GM23338 (cell line): Measurements from ENCODE around the gene THOP1. TPM values are rescaled to one million over a fixed set of nuclear protein-coding genes. Genes with fewer than 3 reads are reported as not detected.
A peak's percentile ranks its signal among the peaks of the same experiment; 100 is the strongest.

Experiments used
- ATAC-seq: fragments of 200-7000 bp; cut with Tn5 transposase; 3 replicates; pipeline ENCODE4 v1.9.1; 2020
- DNase-seq: peaks from one replicate; pipeline ENCODE4 v3.0.0-alpha.2; 2015; ENCODE audit warnings: low spot score
- H2AFZ ChIP-seq: fragments of 200-600 bp; sonication (generic); 2 replicates; pipeline ENCODE4 v1.8.0; 2016; ENCODE audit warnings: antibody characterized with exemption, mild to moderate bottlenecking, moderate library complexity
- H3F3A ChIP-seq: fragments of 200-600 bp; sonication (generic); replicated peaks from 2 replicates; pipeline ENCODE4 v1.8.0; 2017; ENCODE audit warnings: antibody characterized with exemption, mixed run types, low read depth
- H3K27ac ChIP-seq: fragments of 200-600 bp; sonication (generic); 2 replicates; pipeline ENCODE4 v1.6.1; 2016; ENCODE audit warnings: low read depth
- H3K27me3 ChIP-seq: fragments of 200-600 bp; sonication (generic); 2 replicates; pipeline ENCODE4 v1.8.0; 2016; ENCODE audit warnings: mild to moderate bottlenecking, mixed run types, moderate library complexity; ENCODE audit not compliant: insufficient read depth
- H3K36me3 ChIP-seq: fragments of 200-600 bp; sonication (generic); 2 replicates; pipeline ENCODE4 v1.8.0; 2016; ENCODE audit warnings: mild to moderate bottlenecking; ENCODE audit not compliant: insufficient read depth
- H3K4me1 ChIP-seq: fragments of 200-600 bp; sonication (generic); 2 replicates; pipeline ENCODE4 v1.8.0; 2016; ENCODE audit warnings: mild to moderate bottlenecking, moderate library complexity; ENCODE audit not compliant: insufficient read depth
- H3K4me2 ChIP-seq: fragments of 200-600 bp; sonication (generic); 2 replicates; pipeline ENCODE4 v1.7.1; 2017; ENCODE audit warnings: mixed run types
- H3K4me3 ChIP-seq: fragments of 200-600 bp; sonication (generic); 2 replicates; pipeline ENCODE4 v1.6.1; 2016; ENCODE audit warnings: mixed run types
- H3K79me2 ChIP-seq: fragments of 200-600 bp; sonication (generic); replicated peaks from 2 replicates; pipeline ENCODE4 v1.8.0; 2017; ENCODE audit warnings: mild to moderate bottlenecking; ENCODE audit not compliant: insufficient read depth
- H3K9me2 ChIP-seq: fragments of 200-600 bp; sonication (generic); 2 replicates; pipeline ENCODE4 v1.8.0; 2017; ENCODE audit not compliant: insufficient read depth
- H4K20me1 ChIP-seq: fragments of 200-600 bp; sonication (generic); replicated peaks from 2 replicates; pipeline ENCODE4 v1.8.0; 2017; ENCODE audit warnings: mild to moderate bottlenecking; ENCODE audit not compliant: insufficient read depth
- H3K27ac Mint-ChIP-seq: 2 replicates; pipeline ENCODE4 v1.8.0; 2020; ENCODE audit warnings: inconsistent platforms, mild to moderate bottlenecking, moderate library complexity, mixed read lengths
- H3K27me3 Mint-ChIP-seq: 3 replicates; pipeline ENCODE4 v1.8.0; 2022; ENCODE audit warnings: low read depth, mild to moderate bottlenecking, moderate library complexity, mixed read lengths, inconsistent platforms; ENCODE audit not compliant: insufficient read depth, poor library complexity
- H3K36me3 Mint-ChIP-seq: 3 replicates; pipeline ENCODE4 v1.8.0; 2021; ENCODE audit warnings: low read depth, mild to moderate bottlenecking, inconsistent platforms, moderate library complexity, mixed read lengths
- H3K4me1 Mint-ChIP-seq: 3 replicates; pipeline ENCODE4 v1.8.0; 2020; ENCODE audit warnings: mild to moderate bottlenecking, inconsistent platforms, mixed read lengths
- H3K4me3 Mint-ChIP-seq: 3 replicates; pipeline ENCODE4 v1.8.0; 2021; ENCODE audit warnings: moderate library complexity, mild to moderate bottlenecking, inconsistent platforms, mixed read lengths
- H3K9me3 Mint-ChIP-seq: 3 replicates; pipeline ENCODE4 v1.8.0; 2020; ENCODE audit warnings: moderate library complexity, mild to moderate bottlenecking, inconsistent platforms, mixed read lengths
- CREB1 ChIP-seq: fragments of 250-450 bp; sonication (Bioruptor Pico); IDR thresholded peaks from 2 replicates; pipeline ENCODE4 v1.5.0; 2020; ENCODE audit warnings: low read depth, mild to moderate bottlenecking, moderate library complexity
- CTCF ChIP-seq, 2 experiments: fragments of 200-600 bp in 1 of 2; sonication (generic) in 1 of 2; conservative IDR thresholded peaks; 2 replicates each; pipeline versions ENCODE4 v1.5.1 to v1.6.1; 2016 to 2017; ENCODE audit warnings: antibody characterized with exemption in 2 of 2, low read depth in 2 of 2, mild to moderate bottlenecking in 2 of 2, moderate library complexity in 1 of 2
- ETS1 ChIP-seq: IDR thresholded peaks from 2 replicates; pipeline ENCODE4 v1.6.1; 2016; ENCODE audit warnings: antibody characterized with exemption
- EZH2 ChIP-seq: fragments of 200-600 bp; sonication (generic); IDR thresholded peaks from one replicate; pipeline ENCODE4 v1.8.0; 2017; ENCODE audit warnings: antibody characterized with exemption, mild to moderate bottlenecking, low read depth; ENCODE audit not compliant: unreplicated experiment
- EZH2phosphoT487 ChIP-seq: fragments of 200-600 bp; sonication (generic); IDR thresholded peaks from one replicate; pipeline ENCODE4 v1.8.1; 2018; ENCODE audit warnings: antibody characterized with exemption; ENCODE audit not compliant: unreplicated experiment
- JUNB ChIP-seq: IDR thresholded peaks from one replicate; pipeline ENCODE4 v1.6.1; 2016; ENCODE audit warnings: antibody characterized with exemption; ENCODE audit not compliant: unreplicated experiment
- NANOG ChIP-seq: IDR thresholded peaks from 2 replicates; pipeline ENCODE4 v1.6.1; 2016; ENCODE audit warnings: antibody characterized with exemption, borderline replicate concordance
- POLR2AphosphoS5 ChIP-seq: IDR thresholded peaks from 2 replicates; pipeline ENCODE4 v1.6.1; 2016; ENCODE audit warnings: antibody characterized with exemption, low read depth
- REST ChIP-seq: IDR thresholded peaks from one replicate; pipeline ENCODE4 v1.6.1; 2018; ENCODE audit warnings: antibody characterized with exemption; ENCODE audit not compliant: unreplicated experiment
- STAT1 ChIP-seq: IDR thresholded peaks from one replicate; pipeline ENCODE4 v1.6.1; 2016; ENCODE audit warnings: antibody characterized with exemption; ENCODE audit not compliant: unreplicated experiment
- ZNF114 ChIP-seq: fragments of 250-450 bp; sonication (Bioruptor Pico); IDR thresholded peaks from 2 replicates; pipeline ENCODE4 v1.5.0; 2020; ENCODE audit warnings: mild to moderate bottlenecking, moderate library complexity
- ZNF331 ChIP-seq: fragments of 250-450 bp; sonication (Bioruptor Pico); IDR thresholded peaks from 2 replicates; pipeline ENCODE4 v1.5.0; 2020; ENCODE audit warnings: low read depth, mild to moderate bottlenecking, moderate library complexity
- ZNF462 ChIP-seq: fragments of 250-450 bp; sonication (Bioruptor Pico); IDR thresholded peaks from 2 replicates; pipeline ENCODE4 v1.5.0; 2020; ENCODE audit warnings: mild to moderate bottlenecking, moderate library complexity
- polyA plus RNA-seq: library from polyadenylated mRNA; unstranded; fragments of >200 nt; fragmentation: Nextera tagmentation; extraction: Ambion mirVana; gene quantifications from 2 replicates; pipeline ENCODE4 v1.2.1, GENCODE V29; 2016
- total RNA-seq: library from RNA; depleted of rRNA; stranded (reverse); fragments of >200 nt; shearing (Covaris generic); gene quantifications from 2 replicates; pipeline ENCODE4 v1.2.3, GENCODE V29; 2014

The THOP1 gene
- total and polyA plus RNA-seq, 2 experiments from 2014 or later = 110 to 229 TPM

GRCh38 chr19:2782329-2782935 lies 2.9 kb upstream of the THOP1 start:
- peak overlapping the region; percentile 92 for H3K27ac Mint-ChIP-seq
- no peak for DNase-seq
- H3K27ac ChIP-seq = 0 out of 2 replicates have a peak overlapping the region, but pooled peaks have one; percentile 39

More at GRCh38 chr19:2782329-2782935, 2.9 kb upstream of the THOP1 start:
- Mint-ChIP-seq H3K36me3 (peaks cover 25% of the 10 kb centered on the region), H3K9me3 (peaks cover 4% of the 10 kb centered on the region; the same call in 1 of the 3 replicates), H3K27me3 (peaks cover 13% of the 10 kb centered on the region), H3K4me1 (peaks cover 26% of the 10 kb centered on the region), H3K4me3 (peak overlapping the region; percentile 93)
- Histone ChIP-seq H3K4me1 (peaks cover 14% of the 10 kb centered on the region), H3K4me2 (peak overlapping the region; percentile 99), H3K4me3 (peak overlapping the region; percentile 98), H3K9me2 (no peaks in the 10 kb centered on the region), H4K20me1 (peaks cover 52% of the 10 kb centered on the region), H2AFZ (no peak overlapping the region), H3K27me3 (no peaks in the 10 kb centered on the region), H3K79me2 (peaks cover 75% of the 10 kb centered on the region), H3K36me3 (no peaks in the 10 kb centered on the region), H3F3A (0 out of 2 replicates have a peak, but pooled peaks cover 5% of the 10 kb centered on the region)
- TF ChIP-seq STAT1 (no peak), CTCF (conservative IDR thresholded peaks at IDR 0.05; ENCODE audit: low read depth in 2 of 2) (no peak), EZH2 (no peak), NANOG (no peak), REST (no peak), JUNB (no peak), EZH2phosphoT487 (no peak), ETS1 (no peak), ZNF331 (CRISPR knock-in tag) (no peak), ZNF462 (CRISPR knock-in tag) (no peak), POLR2AphosphoS5 (no peak), ZNF114 (no peak), CREB1 (CRISPR knock-in tag) (no peak)
- no peak for ATAC-seq
